Endothelial cell of umbilical vein (primary cell): Measurements from ENCODE around the gene LIPK. TPM values are rescaled to one million over a fixed set of nuclear protein-coding genes. Genes with fewer than 3 reads are reported as not detected.

Source experiments
- BruUV-seq: library from RNA; stranded (reverse); fragments of 400-500 nt; replicated peaks from 2 replicates; lab custom pipeline; 2021; lab: Mats Ljungman, UMichigan
- CTCF ChIA-PET: fragments of 300-600, 350-600 bp; sonication (Branson Sonifier 250); formaldehyde crosslinking; loops from one replicate; lab custom pipeline; 2021; ENCODE audit warnings: antibody characterized with exemption, inconsistent platforms; lab: Charles Lee
- POLR2A ChIA-PET: fragments of 300-600, 350-600 bp; sonication (Branson Sonifier 250); formaldehyde crosslinking; loops from one replicate; lab custom pipeline; 2021; ENCODE audit warnings: antibody characterized with exemption, inconsistent platforms; lab: Charles Lee
- DNase-seq: peaks from one replicate; pipeline ENCODE4 v3.0.0-alpha.2; 2011; ENCODE audit warnings: low read depth, low spot score
- FAIRE-seq: peaks from 2 replicates; lab custom pipeline; 2011; peaks lifted over from hg19 to GRCh38; lab: Jason Lieb, UNC
- H2AFZ ChIP-seq: 2 replicates; pipeline ENCODE4 v1.6.0; 2012; ENCODE audit warnings: low read depth, low read length, control low read depth, inconsistent platforms
- H3K27ac ChIP-seq: 2 replicates; pipeline ENCODE4 v1.5.1; 2011; ENCODE audit warnings: low read depth, mild to moderate bottlenecking, control low read depth, low read length, moderate library complexity; ENCODE audit not compliant: insufficient read depth
- H3K27me3 ChIP-seq, 2 experiments: 2 replicates each; pipeline versions ENCODE4 v1.6.0 to v1.6.1; 2011; ENCODE audit warnings: low read length in 2 of 2, mixed read lengths in 1 of 2; ENCODE audit not compliant: control insufficient read depth in 2 of 2, insufficient read depth in 2 of 2
- H3K36me3 ChIP-seq, 2 experiments: 2 replicates in 1 of 2; 3 replicates in 1 of 2; pipeline ENCODE4 v1.5.1; 2011; ENCODE audit warnings: low read length in 2 of 2, mild to moderate bottlenecking in 1 of 2, moderate library complexity in 1 of 2; ENCODE audit not compliant: control insufficient read depth in 2 of 2, insufficient read depth in 2 of 2; ENCODE audit errors: extremely low read depth in 1 of 2
- H3K4me1 ChIP-seq: 3 replicates; pipeline ENCODE4 v1.5.1; 2011; ENCODE audit warnings: mild to moderate bottlenecking, low read length; ENCODE audit not compliant: control insufficient read depth, insufficient read depth; ENCODE audit errors: extremely low read depth
- H3K4me2 ChIP-seq: 2 replicates; pipeline ENCODE4 v1.6.1; 2011; ENCODE audit warnings: low read length, control low read depth, mixed read lengths; ENCODE audit not compliant: insufficient read depth
- H3K4me3 ChIP-seq, 3 experiments: fragments of 200-600 bp in 1 of 3; sonication (generic), shearing (Covaris generic) in 1 of 3; replicated peaks in 1 of 3; 2 replicates each; pipeline ENCODE4 v1.5.1; 2011 to 2016; ENCODE audit warnings: control low read depth in 3 of 3, low read length in 3 of 3, mild to moderate bottlenecking in 2 of 3, inconsistent platforms in 1 of 3, low read depth in 1 of 3, moderate library complexity in 1 of 3; ENCODE audit not compliant: insufficient read depth in 1 of 3
- H3K79me2 ChIP-seq: 2 replicates; pipeline ENCODE4 v1.6.0; 2012; ENCODE audit warnings: low read length, inconsistent platforms; ENCODE audit not compliant: control insufficient read depth, insufficient read depth
- H3K9ac ChIP-seq: replicated peaks from 2 replicates; pipeline ENCODE3; 2011; ENCODE audit warnings: low read length, control low read depth; ENCODE audit not compliant: insufficient read depth; ENCODE audit errors: extremely low read depth
- H3K9me1 ChIP-seq: replicated peaks from 3 replicates; pipeline ENCODE4 v1.6.0; 2011; ENCODE audit warnings: mild to moderate bottlenecking, low read length; ENCODE audit not compliant: control insufficient read depth, insufficient read depth; ENCODE audit errors: extremely low read depth
- H3K9me3 ChIP-seq: replicated peaks from 2 replicates; pipeline ENCODE4 v1.5.1; 2012; ENCODE audit warnings: low read length, inconsistent platforms; ENCODE audit not compliant: control insufficient read depth, insufficient read depth
- H4K20me1 ChIP-seq: replicated peaks from 2 replicates; pipeline ENCODE3; 2011; ENCODE audit warnings: mild to moderate bottlenecking, low read length; ENCODE audit not compliant: control insufficient read depth, insufficient read depth; ENCODE audit errors: extremely low read depth
- FOS ChIP-seq: IDR thresholded peaks from 2 replicates; pipeline ENCODE4 v1.6.1; 2011; ENCODE audit warnings: mild to moderate bottlenecking, low read length, moderate library complexity, borderline replicate concordance; ENCODE audit not compliant: insufficient read depth
- dilution Hi-C: fragments of 300-500 bp; cut with MboI; formaldehyde crosslinking; loops from one replicate; pipeline ENCODE4 v1.15.0; 2019; ENCODE audit warnings: low sequenced_read_pairs; ENCODE audit not compliant: extremely low pct_ligation_motif_present
- intact Hi-C: fragments of 100-400 bp; cut with micrococcal nuclease; formaldehyde crosslinking; loops from one replicate; pipeline ENCODE4 v1.10.0; 2022
- polyA plus RNA-seq, 4 experiments: library from polyadenylated mRNA; depleted of rRNA in 3 of 4; stranded (reverse) in 3 of 4; unstranded in 1 of 4; fragments of >200 nt; gene quantifications; 2 replicates each; pipeline versions ENCODE4 v1.2.1 to v1.2.3, GENCODE V29; 2011 to 2012; ENCODE audit warnings: missing spikeins in 1 of 4
- total RNA-seq: library from RNA; stranded (reverse); gene quantifications from 2 replicates; pipeline ENCODE4 v1.2.3, GENCODE V29; 2021

Gene LIPK
- total and polyA plus RNA-seq, 2 donors (not counting 3 experiments of a cell fraction or from before 2014, with no cell fraction given), result not detected

DNA sequence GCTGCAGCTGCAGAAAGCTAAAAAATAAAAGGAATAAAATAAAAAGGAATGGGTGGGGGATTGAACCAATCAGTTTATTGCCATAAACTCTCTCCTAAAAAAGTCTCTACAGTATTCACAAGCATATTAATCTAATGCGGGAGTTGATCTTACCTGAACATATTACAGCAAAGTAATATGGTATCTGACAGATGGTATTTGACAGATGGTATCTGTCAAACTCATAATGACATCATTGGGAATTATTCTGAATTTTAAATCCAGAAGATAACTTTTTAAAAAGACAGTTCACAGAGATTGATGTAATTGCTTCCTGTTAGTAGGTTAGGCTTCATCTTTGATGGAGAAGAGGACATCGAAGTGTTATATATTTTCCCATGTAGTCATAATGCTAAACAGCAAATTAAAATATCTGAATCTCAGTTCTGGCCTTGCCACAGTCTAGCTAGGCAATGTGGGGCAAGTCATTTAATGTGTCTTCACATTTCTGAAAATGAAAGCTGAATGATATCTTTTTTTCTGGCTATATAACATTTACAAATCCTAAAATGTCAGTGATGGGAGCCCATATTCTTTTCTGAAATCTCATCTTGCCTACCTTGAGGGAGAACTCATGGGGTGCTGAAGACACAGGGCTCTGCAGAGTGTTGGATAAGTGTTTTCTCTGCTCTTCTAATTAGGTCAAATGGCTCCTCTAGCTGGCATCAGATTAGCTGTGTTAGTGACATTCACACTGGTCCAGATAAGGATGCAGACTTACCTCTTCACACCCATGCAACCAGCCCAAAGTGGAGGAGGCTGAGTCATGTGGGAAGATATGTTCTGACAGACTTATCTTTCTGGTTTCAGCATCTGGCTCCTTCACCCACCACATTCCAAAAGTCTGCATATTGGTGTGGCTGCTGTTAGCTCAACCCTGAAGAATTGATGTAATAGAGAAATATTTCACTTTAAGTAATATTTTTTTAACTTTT is 94.4 kb downstream of the LIPK start:
- CTCF ChIA-PET, result interaction anchor here (1.4 kb wide), 1 partner anchor 8 kb away, joined by 3 read pairs; no protein-coding TSS in a partner anchor
- POLR2A ChIA-PET, result no interaction called here
- Histone ChIP-seq H4K20me1 (no peaks in the 10 kb centered on the region), H2AFZ (no peak overlapping the region), H3K9ac (no peak overlapping the region), H3K9me1 (no peaks in the 10 kb centered on the region), H3K27ac (no peak overlapping the region), H3K4me2 (no peak overlapping the region), H3K4me1 (peaks cover under 1% of the 10 kb centered on the region), H3K36me3 (no peaks in the 10 kb centered on the region), H3K79me2 (no peaks in the 10 kb centered on the region), H3K9me3 (no peaks in the 10 kb centered on the region), H3K4me3 (no peak overlapping the region), H3K27me3 (no peaks in the 10 kb centered on the region)
- no peak for TF ChIP-seq FOS
- intact Hi-C loops (no loop called here), dilution Hi-C loops (no loop called here)
- FAIRE-seq (no peak), DNase-seq (no peak)
- BruUV-seq, result no TSS peak

Other genes starting within 250 kb of the LIPK start
- gene RNLS, start 122.9 kb upstream of the LIPK start, total RNA-seq, result 2.5 and 3.6 TPM in 2 replicates
- gene RNLS, start 122.9 kb upstream of the LIPK start, polyA plus RNA-seq, result 3.5 and 4.6 TPM in 2 replicates
- 0.09 TPM in 1 of 2 replicates, not detected in the other for gene LIPJ, start 119.5 kb upstream of the LIPK start, total RNA-seq
- not detected in 2 replicates for gene LIPJ, start 119.5 kb upstream of the LIPK start, polyA plus RNA-seq
- not detected in 2 replicates for gene LIPF, start 41.8 kb upstream of the LIPK start, total RNA-seq
- not detected in 2 replicates for gene LIPF, start 41.8 kb upstream of the LIPK start, polyA plus RNA-seq
- gene LIPN, start 53.8 kb downstream of the LIPK start, total RNA-seq, result not detected in 2 replicates
- not detected in 2 replicates for gene LIPN, start 53.8 kb downstream of the LIPK start, polyA plus RNA-seq
- not detected in 2 replicates for gene LIPM, start 96.5 kb downstream of the LIPK start, total RNA-seq
- gene LIPM, start 96.5 kb downstream of the LIPK start, polyA plus RNA-seq, result not detected in 2 replicates
- not detected in 2 replicates for gene ANKRD22, start 145.6 kb downstream of the LIPK start, total RNA-seq
- gene ANKRD22, start 145.6 kb downstream of the LIPK start, polyA plus RNA-seq, result not detected in 2 replicates
- gene STAMBPL1, start 174.0 kb downstream of the LIPK start, total RNA-seq, result 1.0 and 1.8 TPM in 2 replicates
- 0.70 and 0.84 TPM in 2 replicates for gene STAMBPL1, start 174.0 kb downstream of the LIPK start, polyA plus RNA-seq
- 9.7 and 13.0 TPM in 2 replicates for gene ACTA2, start 246.5 kb downstream of the LIPK start, total RNA-seq
- gene ACTA2, start 246.5 kb downstream of the LIPK start, polyA plus RNA-seq, result 6.3 and 7.0 TPM in 2 replicates